Upper lobe of left lung (tissue), 4 donors: ENCODE data around the gene FBXO11.

ENCODE experiments used
- EP300 ChIP-seq, 4 donors: sonication (generic); formaldehyde crosslinking; IDR thresholded peaks; one replicate each; pipeline ENCODE4 v1.5.1; 2017; ENCODE audit warnings: antibody characterized with exemption in 4 of 4, control low read depth in 2 of 4
- POLR2A ChIP-seq, 4 donors: fragments of 450-650 bp; IDR thresholded peaks; one replicate each; pipeline ENCODE4 v1.5.1; 2016 to 2017; ENCODE audit warnings: antibody characterized with exemption in 4 of 4, mild to moderate bottlenecking in 2 of 4
- POLR2AphosphoS5 ChIP-seq, 2 donors: sonication (generic); formaldehyde crosslinking; IDR thresholded peaks; one replicate each; pipeline ENCODE4 v1.5.1; 2017; ENCODE audit warnings: antibody characterized with exemption in 2 of 2
- TF ChIP-seq, protein P1 (sequence below), 6 experiments: fragments of 450-650 bp in 4 of 6; fragments of 200-600 bp in 2 of 6; sonication (generic) in 2 of 6; IDR thresholded peaks; one replicate each; pipeline ENCODE4 v1.5.1; 2016 to 2019; ENCODE audit warnings: antibody characterized with exemption in 6 of 6

GRCh38 chr2:47799031-47799609 is 107.2 kb downstream of the FBXO11 start:
- TF ChIP-seq, protein P1, sequence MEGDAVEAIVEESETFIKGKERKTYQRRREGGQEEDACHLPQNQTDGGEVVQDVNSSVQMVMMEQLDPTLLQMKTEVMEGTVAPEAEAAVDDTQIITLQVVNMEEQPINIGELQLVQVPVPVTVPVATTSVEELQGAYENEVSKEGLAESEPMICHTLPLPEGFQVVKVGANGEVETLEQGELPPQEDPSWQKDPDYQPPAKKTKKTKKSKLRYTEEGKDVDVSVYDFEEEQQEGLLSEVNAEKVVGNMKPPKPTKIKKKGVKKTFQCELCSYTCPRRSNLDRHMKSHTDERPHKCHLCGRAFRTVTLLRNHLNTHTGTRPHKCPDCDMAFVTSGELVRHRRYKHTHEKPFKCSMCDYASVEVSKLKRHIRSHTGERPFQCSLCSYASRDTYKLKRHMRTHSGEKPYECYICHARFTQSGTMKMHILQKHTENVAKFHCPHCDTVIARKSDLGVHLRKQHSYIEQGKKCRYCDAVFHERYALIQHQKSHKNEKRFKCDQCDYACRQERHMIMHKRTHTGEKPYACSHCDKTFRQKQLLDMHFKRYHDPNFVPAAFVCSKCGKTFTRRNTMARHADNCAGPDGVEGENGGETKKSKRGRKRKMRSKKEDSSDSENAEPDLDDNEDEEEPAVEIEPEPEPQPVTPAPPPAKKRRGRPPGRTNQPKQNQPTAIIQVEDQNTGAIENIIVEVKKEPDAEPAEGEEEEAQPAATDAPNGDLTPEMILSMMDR (IDR thresholded peaks at IDR 0.05), result no peak
- no peak for TF ChIP-seq EP300 (IDR thresholded peaks at IDR 0.05)
- TF ChIP-seq POLR2A (IDR thresholded peaks at IDR 0.05), result no peak
- TF ChIP-seq POLR2AphosphoS5 (IDR thresholded peaks at IDR 0.05), result no peak
